GM21515 (cell line): ENCODE measurements around the gene EEF1E1.
A peak's percentile ranks its signal among the peaks of the same experiment; 100 is the strongest.

Experiments
- ATAC-seq: cut with Tn5 transposase; IDR thresholded peaks from one replicate; pipeline ENCODE4 v1.9.1; 2021; ENCODE audit not compliant: unreplicated experiment

Gene EEF1E1

DNA sequence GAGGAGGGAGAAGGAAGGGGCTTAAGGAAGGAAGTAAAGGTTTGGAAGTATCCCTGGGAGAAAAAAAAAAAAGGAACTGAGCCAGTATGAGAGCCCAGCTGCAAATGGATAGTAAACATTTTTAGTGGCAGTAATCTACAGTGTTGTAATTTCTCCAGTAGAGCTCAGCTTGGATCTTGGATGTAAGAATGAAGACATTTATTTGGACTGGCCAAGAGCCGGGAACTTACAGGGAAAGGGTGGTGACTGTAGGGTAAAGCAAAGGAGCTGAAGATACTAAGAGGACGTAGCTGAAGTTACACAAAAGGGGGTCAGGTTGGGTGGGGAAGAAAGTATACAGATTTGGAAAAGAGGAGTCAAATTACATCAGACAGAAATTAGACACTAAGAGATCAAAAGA, 13.5 kb downstream of the EEF1E1 start:
- ATAC-seq: no peak

DNA sequence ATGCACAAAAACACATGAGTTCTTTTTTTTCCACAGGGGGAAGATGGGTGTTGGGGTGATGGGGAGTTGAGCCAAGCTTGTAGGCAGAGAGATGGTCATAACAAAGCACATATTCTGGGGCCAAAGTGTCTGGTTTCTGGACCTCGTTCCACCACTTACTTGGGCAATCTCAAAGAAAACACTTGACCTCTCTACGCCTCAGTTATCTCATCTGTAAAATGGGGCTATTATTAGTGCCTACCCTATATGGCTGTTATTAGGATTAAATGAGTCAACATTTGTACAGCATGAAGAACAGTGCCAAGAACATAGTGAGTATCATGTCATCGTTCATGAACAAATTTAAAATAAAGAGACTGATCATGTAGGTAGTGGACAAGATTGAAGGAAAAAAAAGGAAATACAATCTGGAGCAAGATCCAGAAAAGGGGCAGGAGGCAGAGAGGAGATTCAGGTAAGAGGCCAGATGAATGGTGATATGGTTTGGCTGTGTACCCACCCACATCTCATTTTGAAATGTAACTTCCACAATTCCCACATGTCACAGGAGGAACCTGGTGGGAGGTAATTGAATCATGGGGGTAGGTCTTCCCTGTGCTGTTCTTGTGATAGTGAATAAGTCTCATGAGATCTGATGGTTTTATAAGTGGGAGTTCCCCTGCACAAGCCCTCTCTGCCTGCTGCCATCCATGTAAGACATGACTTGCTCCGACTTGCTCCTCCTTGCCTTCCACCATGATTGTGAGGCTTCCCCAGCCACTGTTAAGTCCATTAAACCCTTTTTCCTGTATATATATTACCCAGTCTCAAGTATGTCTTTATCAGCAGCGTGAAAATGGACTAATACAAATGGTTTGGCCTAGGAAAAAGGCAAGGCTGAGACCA, 14.2 kb downstream of the EEF1E1 start:
- no peak for ATAC-seq

DNA sequence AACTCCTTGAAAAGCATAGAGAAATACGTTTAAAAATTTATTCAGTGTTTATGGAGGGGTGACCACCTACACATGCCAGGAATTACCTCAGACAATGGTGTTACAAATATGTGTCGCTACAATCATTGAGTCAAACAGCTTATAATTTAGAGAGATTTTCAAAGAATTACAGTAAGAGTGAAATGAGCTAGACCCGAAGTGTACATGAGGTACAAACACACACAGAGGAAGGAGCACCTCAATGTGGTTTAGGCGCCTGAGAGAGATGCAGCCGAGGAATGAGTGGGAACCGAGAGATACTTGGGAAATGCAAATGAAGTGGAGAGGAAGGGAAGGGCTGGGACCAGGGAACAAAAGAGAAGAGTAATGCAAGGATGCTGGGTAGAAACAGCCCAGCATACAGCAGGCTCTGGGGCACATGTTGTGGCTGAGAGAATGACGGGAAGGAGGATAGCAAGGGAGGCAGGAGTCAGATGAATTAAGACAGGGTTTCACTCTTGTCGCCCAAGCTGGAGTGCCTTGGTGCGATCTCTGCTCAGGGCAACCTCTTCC, 15.5 kb downstream of the EEF1E1 start:
- ATAC-seq: no peak

GRCh38 chr6:8085053-8085511, 17.3 kb downstream of the EEF1E1 start:
- ATAC-seq: no peak

- ATAC-seq: no peak
These were observed 17.8 kb downstream of the EEF1E1 start for GRCh38 chr6:8084586-8084985.

DNA sequence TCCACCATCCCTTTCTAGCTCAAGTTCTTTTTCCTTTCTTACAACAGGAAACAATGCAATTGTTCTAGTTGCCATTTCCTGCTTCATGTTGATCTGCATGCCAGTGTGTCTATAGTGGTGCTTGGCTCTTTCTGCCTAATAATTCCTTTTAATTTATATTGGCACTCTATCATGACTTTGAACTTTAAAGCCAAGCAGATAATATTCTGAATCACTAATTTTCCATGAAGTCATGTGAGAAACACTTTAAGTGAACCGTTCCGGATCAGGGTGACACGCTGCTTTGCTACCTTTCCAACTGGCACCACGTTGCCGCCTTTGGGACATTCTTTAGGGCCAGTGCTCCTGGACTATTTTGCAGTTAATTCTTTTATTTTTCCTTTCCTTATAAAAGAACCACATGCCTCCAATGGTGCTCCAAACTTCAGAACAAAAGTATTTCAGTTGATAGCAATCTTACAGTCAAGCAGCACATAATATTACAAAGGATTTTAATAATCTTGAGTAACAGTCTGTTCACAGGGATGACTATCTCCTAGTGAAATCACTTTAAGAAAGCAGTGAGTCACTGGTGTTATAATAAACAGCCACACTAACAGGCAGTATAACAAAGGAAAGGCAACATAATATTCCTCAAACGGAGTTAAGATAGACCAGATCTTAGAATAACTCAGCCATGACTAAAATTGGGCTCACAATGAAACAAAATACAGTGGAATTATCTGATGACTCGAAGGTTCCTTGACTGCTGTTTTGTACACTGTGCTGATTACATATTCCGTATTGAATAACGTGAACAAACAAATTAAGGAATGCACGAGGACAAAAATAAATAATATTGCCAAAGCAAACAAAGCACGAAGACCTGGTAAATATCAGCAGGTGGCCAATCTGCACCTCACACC, 19.1 kb downstream of the EEF1E1 start:
- ATAC-seq: no peak

- ATAC-seq: no peak
These were observed 19.8 kb downstream of the EEF1E1 start for GRCh38 chr6:8082572-8082953.

- ATAC-seq: no peak
These were observed 21.8 kb downstream of the EEF1E1 start for GRCh38 chr6:8080362-8081151.

DNA sequence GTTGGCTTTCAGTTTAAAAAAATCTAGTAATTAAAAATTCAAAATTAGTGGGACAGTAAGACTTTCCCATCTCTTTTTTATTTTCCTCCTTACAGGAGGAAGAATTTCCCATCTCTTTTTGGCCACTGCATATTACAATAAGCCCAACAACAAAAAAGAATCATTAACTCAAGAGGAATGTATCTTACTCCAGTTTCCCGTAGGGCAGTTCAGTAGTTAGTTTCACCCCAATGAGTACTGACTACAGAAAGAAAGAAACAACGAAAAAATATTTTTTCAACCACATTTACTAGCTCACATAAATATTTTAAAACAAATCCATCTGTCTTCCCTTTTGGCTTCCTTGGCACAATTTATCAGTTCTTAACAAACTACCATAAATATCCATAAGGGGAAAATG, 23.2 kb downstream of the EEF1E1 start:
- no peak for ATAC-seq

DNA sequence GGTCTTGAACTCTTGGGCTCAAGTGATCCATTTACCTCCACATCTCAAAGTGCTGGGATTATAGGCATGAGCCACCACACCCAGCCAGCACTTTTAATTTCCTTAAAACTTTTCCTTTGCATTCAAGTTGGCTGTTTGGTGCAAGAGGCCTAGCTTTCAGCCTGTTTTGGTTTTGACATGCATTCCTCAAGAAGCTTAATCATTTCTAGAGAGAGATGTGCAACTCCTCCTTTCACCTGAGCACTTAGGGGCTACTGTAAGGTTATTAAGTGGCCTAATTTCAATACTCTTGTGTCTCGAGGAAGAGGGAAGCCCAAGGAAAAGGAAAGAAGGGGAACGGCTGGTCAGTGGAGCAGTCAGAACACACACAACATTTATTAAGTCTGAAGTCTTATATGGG, 24.4 kb downstream of the EEF1E1 start:
- no peak for ATAC-seq

GRCh38 chr6:8075704-8076103, 26.6 kb downstream of the EEF1E1 start:
- ATAC-seq: no peak

DNA sequence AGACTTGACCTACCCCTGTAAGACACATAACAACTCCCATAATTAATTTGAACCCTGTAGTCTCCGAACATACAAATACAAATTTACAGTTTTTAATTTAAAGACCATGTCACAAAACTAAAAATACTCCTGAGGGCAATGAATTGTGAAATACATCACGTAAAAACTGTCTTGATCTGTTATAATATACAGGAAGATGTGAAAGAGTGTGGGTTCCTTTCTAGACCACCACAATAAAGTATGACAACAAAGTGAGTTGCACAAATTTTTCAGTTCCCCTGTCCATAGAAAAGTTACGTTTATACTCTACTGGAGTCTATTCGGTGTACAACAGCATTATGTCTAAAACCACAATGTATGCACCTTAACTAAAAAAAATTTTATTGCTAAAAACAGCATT, 27.2 kb downstream of the EEF1E1 start:
- ATAC-seq: no peak

- no peak for ATAC-seq
These were observed 28.1 kb downstream of the EEF1E1 start for GRCh38 chr6:8074213-8074612.

DNA sequence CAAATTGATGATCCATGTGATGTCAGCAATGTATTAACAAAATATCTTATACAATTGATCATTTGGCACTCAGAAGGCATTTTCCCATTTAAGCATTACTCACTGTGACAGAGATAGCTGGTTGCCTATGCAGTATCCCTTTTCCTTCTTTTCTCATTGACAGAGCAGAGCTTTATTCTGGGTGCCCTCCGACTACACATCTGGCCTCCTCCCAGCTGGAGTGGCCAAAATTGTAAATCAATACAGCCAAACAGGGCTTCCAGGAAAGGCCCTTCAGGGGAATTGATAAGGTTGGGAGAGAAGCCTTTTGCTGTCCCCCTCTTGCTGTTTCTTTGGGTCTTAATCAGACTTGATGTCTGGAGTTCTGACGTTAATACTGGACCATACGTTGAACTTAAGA, 28.6 kb downstream of the EEF1E1 start:
- ATAC-seq: no peak

- no peak for ATAC-seq
These were observed 31.6 kb downstream of the EEF1E1 start for GRCh38 chr6:8070718-8071117.

DNA sequence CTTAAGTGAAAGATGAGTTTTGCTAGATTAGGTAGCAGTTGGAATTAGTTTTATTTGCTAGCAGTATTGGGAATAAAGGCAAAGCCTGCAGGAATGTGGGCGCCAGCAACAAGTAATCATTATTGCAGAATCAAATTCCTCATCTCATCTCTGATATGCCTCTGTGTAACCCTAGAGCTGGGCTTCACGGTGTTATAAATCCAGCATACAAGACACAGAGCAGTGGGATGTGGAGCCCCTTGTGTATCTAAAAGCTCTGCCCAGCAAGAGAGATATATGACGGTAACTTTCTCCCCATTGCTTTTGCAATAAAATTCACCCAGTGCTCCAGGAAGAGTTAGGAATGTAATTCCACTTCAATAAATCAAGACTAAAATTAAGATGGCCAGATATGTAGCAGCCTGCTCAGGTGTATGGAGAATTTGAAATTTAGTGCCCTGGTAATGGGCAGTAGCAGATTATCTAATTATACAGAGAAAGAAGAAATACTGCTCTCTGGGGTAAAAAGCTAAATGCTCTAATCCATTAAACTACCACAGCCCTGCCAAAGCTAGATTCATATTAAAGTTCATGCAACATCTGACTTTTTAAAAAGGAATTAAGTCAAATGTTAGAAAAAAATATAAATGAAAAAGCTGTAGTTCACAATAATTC, 32.6 kb downstream of the EEF1E1 start:
- ATAC-seq: no peak

GRCh38 chr6:8069151-8069550, 33.2 kb downstream of the EEF1E1 start:
- no peak for ATAC-seq

- ATAC-seq: no peak
These were observed 36.2 kb downstream of the EEF1E1 start for GRCh38 chr6:8066108-8066507.

- peak; percentile 43 for ATAC-seq
These were observed 36.8 kb downstream of the EEF1E1 start for GRCh38 chr6:8065519-8065911.
